PC-9 (cell line): ENCODE data around the gene WNK2. TPM values are rescaled to one million over a fixed set of nuclear protein-coding genes. Genes with fewer than 3 reads are reported as not detected.

Experiments
- BruUV-seq: library from RNA; stranded (reverse); fragments of 400-500 nt; replicated peaks from 2 replicates; lab custom pipeline; 2021; lab: Mats Ljungman, UMichigan
- CTCF ChIA-PET: fragments of 300-600 bp; sonication (Branson Sonifier 250); formaldehyde crosslinking; loops from one replicate; lab custom pipeline; 2022; ENCODE audit warnings: antibody characterized with exemption; lab: Charles Lee
- POLR2A ChIA-PET: fragments of 300-600 bp; sonication (Branson Sonifier 250); formaldehyde crosslinking; loops from one replicate; lab custom pipeline; 2022; ENCODE audit warnings: antibody characterized with exemption; ENCODE audit not compliant: unreplicated experiment; lab: Charles Lee
- DNase-seq, 2 experiments: peaks; one replicate each; pipeline versions ENCODE4 v3.0.0 to v3.0.0-alpha.2; 2015 to 2022; ENCODE audit warnings: mixed read lengths in 1 of 2
- H2AFZ ChIP-seq: fragments of 200-600 bp; sonication (generic); 2 replicates; pipeline ENCODE4 v1.8.1; 2017; ENCODE audit warnings: antibody characterized with exemption
- H3F3A ChIP-seq: fragments of 200-600 bp; sonication (generic); 2 replicates; pipeline ENCODE4 v1.8.1; 2017; ENCODE audit warnings: antibody characterized with exemption, mild to moderate bottlenecking, low read depth; ENCODE audit not compliant: insufficient read depth
- H3K27ac ChIP-seq: fragments of 200-600 bp; sonication (generic); 2 replicates; pipeline ENCODE4 v1.6.1; 2016; ENCODE audit warnings: mixed run types
- H3K27me3 ChIP-seq: fragments of 200-600 bp; sonication (generic); 2 replicates; pipeline ENCODE4 v1.6.1; 2016; ENCODE audit warnings: low read depth, mixed run types; ENCODE audit not compliant: insufficient read depth
- H3K36me3 ChIP-seq: fragments of 200-600 bp; sonication (generic); 2 replicates; pipeline ENCODE4 v1.6.1; 2016; ENCODE audit warnings: low read depth, mixed run types
- H3K4me1 ChIP-seq: fragments of 200-600 bp; sonication (generic); replicated peaks from 2 replicates; pipeline ENCODE4 v1.6.1; 2016; ENCODE audit warnings: mixed run types; ENCODE audit not compliant: insufficient read depth
- H3K4me2 ChIP-seq: fragments of 200-600 bp; sonication (generic); 2 replicates; pipeline ENCODE4 v1.6.1; 2017; ENCODE audit warnings: mixed run types
- H3K4me3 ChIP-seq: fragments of 200-600 bp; sonication (generic); 2 replicates; pipeline ENCODE4 v1.6.1; 2016; ENCODE audit warnings: mixed run types
- H3K79me2 ChIP-seq: fragments of 200-600 bp; sonication (generic); 2 replicates; pipeline ENCODE4 v1.6.1; 2017; ENCODE audit warnings: low read depth, mixed run types
- H3K9me2 ChIP-seq: fragments of 200-600 bp; sonication (generic); 2 replicates; pipeline ENCODE4 v1.8.1; 2017; ENCODE audit warnings: mild to moderate bottlenecking; ENCODE audit not compliant: insufficient read depth
- H3K9me3 ChIP-seq: fragments of 200-600 bp; sonication (generic); 2 replicates; pipeline ENCODE4 v1.8.1; 2016; ENCODE audit warnings: low read depth; ENCODE audit not compliant: insufficient read depth
- H4K20me1 ChIP-seq: fragments of 200-600 bp; sonication (generic); 2 replicates; pipeline ENCODE4 v1.8.1; 2017; ENCODE audit not compliant: insufficient read depth
- CTCF ChIP-seq: fragments of 200-600 bp; sonication (generic); conservative IDR thresholded peaks from 2 replicates; pipeline ENCODE4 v1.6.1; 2017; ENCODE audit warnings: mixed run types, antibody characterized with exemption, mild to moderate bottlenecking, moderate library complexity
- EZH2 ChIP-seq: fragments of 200-600 bp; sonication (generic); IDR thresholded peaks from 2 replicates; pipeline ENCODE4 v1.8.0; 2017; ENCODE audit warnings: antibody characterized with exemption, low read depth
- intact Hi-C: fragments of 100-400 bp; cut with micrococcal nuclease; formaldehyde crosslinking; loops from one replicate; pipeline ENCODE4 v1.10.0; 2022; ENCODE audit not compliant: unreplicated experiment
- total RNA-seq: library from RNA; stranded (reverse); gene quantifications from 2 replicates; pipeline ENCODE4 v1.2.3, GENCODE V29; 2021

Gene WNK2
- total RNA-seq, 1 experiment from 2014 or later = 44.6 TPM

DNA sequence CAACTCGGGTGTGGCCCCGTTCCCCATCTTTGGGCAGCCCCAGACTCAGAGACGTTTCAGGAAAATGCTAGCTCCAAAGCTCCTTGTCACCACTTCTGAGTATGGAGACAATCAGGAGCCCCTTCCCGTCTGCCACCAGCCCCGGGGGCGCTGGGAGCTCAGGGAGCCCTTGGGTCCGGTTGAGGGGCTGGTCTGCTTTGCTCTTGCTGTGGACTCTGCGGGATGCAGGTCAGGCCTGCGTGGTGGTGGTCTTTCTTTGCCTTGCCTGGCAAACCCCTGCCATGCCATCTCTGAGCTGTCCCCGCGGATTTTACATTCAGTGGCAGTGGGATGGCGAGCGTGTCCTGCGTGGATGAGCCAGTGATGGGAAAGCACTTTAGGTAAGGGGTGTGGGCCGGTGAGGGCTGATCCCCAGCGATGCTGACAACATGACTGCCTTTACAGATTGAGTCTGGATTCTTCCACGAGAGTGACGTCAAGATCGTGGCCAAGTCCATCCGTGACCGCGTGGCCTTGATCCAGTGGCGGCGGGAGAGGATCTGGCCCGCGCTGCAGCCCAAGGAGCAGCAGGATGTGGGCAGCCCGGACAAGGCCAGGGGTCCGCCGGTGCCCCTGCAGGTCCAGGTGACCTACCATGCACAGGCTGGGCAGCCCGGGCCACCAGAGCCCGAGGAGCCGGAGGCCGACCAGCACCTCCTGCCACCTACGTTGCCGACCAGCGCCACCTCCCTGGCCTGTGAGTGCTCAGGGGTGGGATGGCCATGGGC is 63.3 kb downstream of the WNK2 start:
- H3K36me3 ChIP-seq = no peaks in the 10 kb centered on the region
- BruUV-seq = no TSS peak
- peaks cover 43% of the 10 kb centered on the region for H3K4me1 ChIP-seq
- H3K27me3 ChIP-seq = no peaks in the 10 kb centered on the region
- no peak overlapping the region for H3K27ac ChIP-seq
- CTCF ChIA-PET = no interaction called here
- H3K4me3 ChIP-seq = no peak overlapping the region
- POLR2A ChIA-PET = no interaction called here
- intact Hi-C loops = no loop called here
- no peaks in the 10 kb centered on the region for H3K9me3 ChIP-seq
- H2AFZ ChIP-seq = no peak overlapping the region
- H3K79me2 ChIP-seq = no peaks in the 10 kb centered on the region
- no peaks in the 10 kb centered on the region for H4K20me1 ChIP-seq
- TF ChIP-seq EZH2 (no peak), CTCF (no peak)
- H3F3A ChIP-seq = peaks cover 22% of the 10 kb centered on the region; the same call in 1 of the 2 replicates
- H3K4me2 ChIP-seq = no peak overlapping the region
- H3K9me2 ChIP-seq = no peaks in the 10 kb centered on the region
- DNase-seq = no peak

- Histone ChIP-seq H3K9me2 (no peaks in the 10 kb centered on the region), H4K20me1 (no peaks in the 10 kb centered on the region), H3F3A (peaks cover 22% of the 10 kb centered on the region; the same call in 1 of the 2 replicates), H3K4me1 (peaks cover 43% of the 10 kb centered on the region), H3K36me3 (no peaks in the 10 kb centered on the region), H2AFZ (no peak overlapping the region), H3K4me3 (no peak overlapping the region), H3K27ac (no peak overlapping the region), H3K4me2 (no peak overlapping the region), H3K79me2 (no peaks in the 10 kb centered on the region), H3K27me3 (no peaks in the 10 kb centered on the region), H3K9me3 (no peaks in the 10 kb centered on the region)
- intact Hi-C loops = no loop called here
- ChIA-PET CTCF (no interaction called here), POLR2A (no interaction called here)
- no peak for TF ChIP-seq CTCF
- no peak for TF ChIP-seq EZH2
- no TSS peak for BruUV-seq
- no peak for DNase-seq
Observed at GRCh38 chr9:93247892-93248291, 64.0 kb downstream of the WNK2 start.

DNA sequence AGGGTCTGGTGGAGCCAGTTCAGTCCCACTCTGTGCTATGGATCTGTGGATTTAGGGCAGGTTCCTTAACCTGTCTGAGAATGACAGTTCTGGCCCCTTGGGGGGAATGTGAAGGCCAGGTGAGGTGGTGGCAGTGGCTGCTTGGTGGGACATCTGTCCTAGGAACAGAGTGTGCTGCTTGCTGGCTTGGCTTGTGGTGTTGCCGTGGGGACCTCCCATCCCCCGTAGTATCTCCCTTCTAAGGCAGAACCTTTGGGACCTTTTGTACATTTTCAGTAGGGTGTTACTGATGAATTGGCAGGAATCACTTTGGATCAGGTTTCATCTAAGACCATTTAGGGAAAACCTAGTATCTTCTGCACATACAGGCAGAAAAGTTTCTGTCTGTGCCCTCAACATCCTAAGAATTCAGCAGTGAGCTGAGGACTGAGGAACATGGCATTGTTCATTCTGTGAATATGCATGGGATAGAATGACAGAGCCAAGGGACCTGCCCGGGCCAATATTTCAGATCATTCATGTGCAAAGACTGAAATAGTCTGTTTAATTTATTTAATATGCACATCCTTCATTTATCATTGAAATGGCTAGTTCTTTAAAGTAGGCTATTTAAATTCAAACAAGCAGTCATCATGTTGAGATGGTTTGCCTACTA is 64.6 kb downstream of the WNK2 start:
- no peaks in the 10 kb centered on the region for H3K27me3 ChIP-seq
- H3K4me3 ChIP-seq = no peak overlapping the region
- no peaks in the 10 kb centered on the region for H3K36me3 ChIP-seq
- peaks cover 22% of the 10 kb centered on the region; the same call in 1 of the 2 replicates for H3F3A ChIP-seq
- H4K20me1 ChIP-seq = no peaks in the 10 kb centered on the region
- no TSS peak for BruUV-seq
- intact Hi-C loops = no loop called here
- no peaks in the 10 kb centered on the region for H3K9me3 ChIP-seq
- TF ChIP-seq EZH2 (no peak), CTCF (no peak)
- DNase-seq = no peak
- H3K9me2 ChIP-seq = no peaks in the 10 kb centered on the region
- CTCF ChIA-PET = no interaction called here
- peaks cover 37% of the 10 kb centered on the region for H3K4me1 ChIP-seq
- POLR2A ChIA-PET = no interaction called here
- H3K27ac ChIP-seq = no peak overlapping the region
- H2AFZ ChIP-seq = no peak overlapping the region
- H3K4me2 ChIP-seq = no peak overlapping the region
- H3K79me2 ChIP-seq = no peaks in the 10 kb centered on the region
